CD8-positive, alpha-beta memory T cell (primary cell): ENCODE data around the gene CYTH3. TPM values are rescaled to one million over a fixed set of nuclear protein-coding genes. Genes with fewer than 3 reads are reported as not detected.
A peak's percentile ranks its signal among the peaks of the same experiment; 100 is the strongest.

Experiments used
- CTCF ChIA-PET: fragments of 350-600 bp; sonication (Branson Sonifier 250); formaldehyde crosslinking; loops from one replicate; lab custom pipeline; 2021; ENCODE audit warnings: antibody characterized with exemption; lab: Charles Lee
- POLR2A ChIA-PET: fragments of 350-600 bp; sonication (Branson Sonifier 250); formaldehyde crosslinking; loops from one replicate; lab custom pipeline; 2021; ENCODE audit warnings: antibody characterized with exemption; lab: Charles Lee
- DNase-seq, 5 donors: peaks; one replicate each; pipeline versions ENCODE4 v3.0.0 to v3.0.0-alpha.2; 2020 to 2022; ENCODE audit warnings: mixed read lengths in 1 of 5
- H3K27ac ChIP-seq: one replicate; pipeline ENCODE4 v1.7.0; 2013; ENCODE audit warnings: low read depth, mild to moderate bottlenecking, low read length, moderate library complexity
- H3K27me3 ChIP-seq: 2 replicates; pipeline ENCODE4 v1.7.0; 2013; ENCODE audit warnings: low read length, mild to moderate bottlenecking; ENCODE audit not compliant: insufficient read depth, poor library complexity, severe bottlenecking
- H3K36me3 ChIP-seq: 2 replicates; pipeline ENCODE4 v1.7.0; 2013; ENCODE audit warnings: mild to moderate bottlenecking, low read length, moderate library complexity; ENCODE audit not compliant: insufficient read depth
- H3K4me1 ChIP-seq: 2 replicates; pipeline ENCODE4 v1.7.0; 2013; ENCODE audit warnings: mild to moderate bottlenecking, low read length, moderate library complexity; ENCODE audit not compliant: insufficient read depth
- H3K4me3 ChIP-seq: 2 replicates; pipeline ENCODE4 v1.7.0; 2013; ENCODE audit warnings: mild to moderate bottlenecking, low read length
- H3K9me3 ChIP-seq: 2 replicates; pipeline ENCODE4 v1.7.0; 2013; ENCODE audit warnings: mild to moderate bottlenecking, low read length
- H3K27ac Mint-ChIP-seq, 8 donors: one replicate each; pipeline ENCODE4 v1.8.0; 2020 to 2021; ENCODE audit warnings: mixed read lengths in 8 of 8, mild to moderate bottlenecking in 6 of 8, inconsistent platforms in 3 of 8, moderate library complexity in 3 of 8
- H3K27me3 Mint-ChIP-seq, 2 donors: one replicate each; pipeline ENCODE4 v1.8.0; 2020 to 2021; ENCODE audit warnings: mixed read lengths in 2 of 2, mild to moderate bottlenecking in 1 of 2, moderate library complexity in 1 of 2
- H3K36me3 Mint-ChIP-seq, 3 donors: one replicate each; pipeline ENCODE4 v1.8.0; 2020 to 2021; ENCODE audit warnings: mixed read lengths in 3 of 3, inconsistent platforms in 1 of 3, mild to moderate bottlenecking in 1 of 3
- H3K4me1 Mint-ChIP-seq, 3 donors: one replicate each; pipeline ENCODE4 v1.8.0; 2020 to 2021; ENCODE audit warnings: mixed read lengths in 3 of 3, inconsistent platforms in 1 of 3, mild to moderate bottlenecking in 1 of 3
- H3K4me3 Mint-ChIP-seq, 7 donors: one replicate each; pipeline ENCODE4 v1.8.0; 2020 to 2021; ENCODE audit warnings: mixed read lengths in 7 of 7, mild to moderate bottlenecking in 6 of 7, moderate library complexity in 4 of 7, inconsistent platforms in 2 of 7
- H3K9me3 Mint-ChIP-seq, 5 donors: one replicate each; pipeline ENCODE4 v1.8.0; 2020 to 2022; ENCODE audit warnings: mixed read lengths in 5 of 5, mild to moderate bottlenecking in 3 of 5, moderate library complexity in 2 of 5, inconsistent platforms in 1 of 5
- polyA plus RNA-seq: library from polyadenylated mRNA; unstranded; fragments of 300-500 nt; fragmentation: Illumina TruSeq; gene quantifications from one replicate; pipeline ENCODE4 v1.2.3, GENCODE V29; 2021
- total RNA-seq, 2 experiments: library from RNA; stranded (reverse); gene quantifications; one replicate each; pipeline ENCODE4 v1.2.3, GENCODE V29; 2021

CYTH3 gene
- total and polyA plus RNA-seq, 3 experiments from 2014 or later: 4.5 to 15.7 (median 4.9) TPM

DNA sequence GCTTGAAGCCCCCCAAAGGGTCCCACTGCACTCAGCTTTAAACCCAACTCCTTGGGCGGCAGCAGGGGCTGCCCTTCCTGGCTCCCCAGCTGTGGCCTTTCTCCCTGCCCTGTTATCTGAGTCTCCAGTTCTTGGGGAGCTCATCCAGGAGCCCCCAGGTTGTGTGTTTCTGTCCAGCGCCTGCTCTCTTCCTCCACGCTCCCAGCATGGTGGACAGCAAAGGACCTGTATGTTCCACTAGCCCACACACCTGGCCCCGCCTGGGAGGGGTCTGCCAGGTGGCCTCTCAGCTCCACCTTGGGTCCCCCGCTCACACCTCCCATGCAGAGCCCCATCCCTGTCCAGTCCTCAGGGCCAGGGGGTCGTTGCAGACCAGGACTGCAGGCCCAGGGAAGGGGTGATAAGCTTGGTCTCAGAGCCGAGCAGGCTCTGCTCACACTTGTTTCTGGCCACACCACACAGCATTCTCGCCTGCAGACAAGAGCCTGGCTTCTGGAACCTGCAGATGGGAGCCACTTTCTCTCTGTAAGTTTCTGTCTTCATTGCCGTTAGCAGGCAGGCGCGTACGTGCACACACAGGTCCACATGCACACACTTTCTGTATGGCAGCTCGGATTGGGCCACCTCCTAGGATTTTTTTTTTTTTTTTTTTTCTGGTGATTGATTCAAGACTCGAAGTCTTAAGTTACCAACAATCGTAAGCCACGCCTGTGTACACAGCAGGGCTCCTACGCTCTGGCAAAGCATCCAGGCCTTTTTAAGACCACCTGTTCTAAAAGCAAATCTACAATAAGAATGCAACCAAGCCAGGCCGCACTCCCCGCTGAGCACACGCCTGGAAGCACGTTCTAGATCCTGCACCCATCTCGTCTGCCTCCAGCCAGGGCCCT lies 104.6 kb downstream of the CYTH3 start:
- no peak overlapping the region for H3K4me3 Mint-ChIP-seq
- peaks cover 0 to 4% (median 0%) of the 10 kb centered on the region in 3 donors for H3K4me1 Mint-ChIP-seq
- Histone ChIP-seq H3K4me3 (no peak overlapping the region), H3K9me3 (no peaks in the 10 kb centered on the region), H3K4me1 (no peaks in the 10 kb centered on the region), H3K36me3 (no peaks in the 10 kb centered on the region), H3K27me3 (no peaks in the 10 kb centered on the region), H3K27ac (no peak overlapping the region)
- ChIA-PET POLR2A (no interaction called here), CTCF (no interaction called here)
- H3K27ac Mint-ChIP-seq: peak overlapping the region in 1 of 8 donors; percentile 70
- peaks cover 0 to 62% (median 5%) of the 10 kb centered on the region in 3 donors for H3K36me3 Mint-ChIP-seq
- no peak for DNase-seq
- H3K9me3 Mint-ChIP-seq: no peaks in the 10 kb centered on the region
- peaks cover 0 to 2% of the 10 kb centered on the region in 2 donors for H3K27me3 Mint-ChIP-seq

DNA sequence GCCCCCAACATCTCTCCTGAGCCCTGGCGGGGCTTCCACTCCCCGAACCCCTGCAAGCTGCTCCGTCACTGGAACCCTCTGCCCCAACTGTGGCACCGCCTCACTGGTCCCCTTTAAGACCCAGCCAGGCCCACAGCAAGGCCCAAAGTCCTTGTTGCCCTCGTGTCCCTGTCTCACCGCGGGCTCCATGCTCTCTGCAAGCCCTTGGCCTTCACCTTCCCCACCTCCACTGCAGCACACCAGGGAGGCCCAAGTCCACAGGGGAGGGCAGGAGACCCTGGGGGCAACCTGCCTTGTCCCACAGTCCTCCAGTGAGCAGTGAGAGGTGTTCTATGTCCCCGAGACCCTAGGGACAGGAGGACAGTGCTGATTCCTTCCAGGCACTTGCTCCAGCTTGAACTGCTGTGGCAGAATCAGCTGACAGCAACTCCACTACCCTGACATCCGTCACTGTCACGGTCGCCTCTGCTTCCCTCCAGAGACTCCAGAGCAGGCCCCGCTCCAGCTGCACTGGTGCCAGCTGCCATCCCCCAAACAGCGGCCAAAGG lies 105.3 kb downstream of the CYTH3 start:
- no peak overlapping the region for H3K27ac ChIP-seq
- no peaks in the 10 kb centered on the region for H3K9me3 Mint-ChIP-seq
- POLR2A ChIA-PET: no interaction called here
- no peaks in the 10 kb centered on the region for H3K27me3 ChIP-seq
- CTCF ChIA-PET: no interaction called here
- H3K4me3 Mint-ChIP-seq: no peak overlapping the region
- no peaks in the 10 kb centered on the region for H3K9me3 ChIP-seq
- H3K4me1 Mint-ChIP-seq: peaks cover under 1 to 5% (median 1%) of the 10 kb centered on the region in 3 donors
- no peaks in the 10 kb centered on the region for H3K4me1 ChIP-seq
- H3K36me3 ChIP-seq: peaks cover 1% of the 10 kb centered on the region
- peak overlapping the region in 3 of 8 donors; percentile 17 to 66 (median 35) for H3K27ac Mint-ChIP-seq
- DNase-seq: no peak
- no peak overlapping the region for H3K4me3 ChIP-seq
- no peaks in the 10 kb centered on the region for H3K27me3 Mint-ChIP-seq
- H3K36me3 Mint-ChIP-seq: peaks cover 0 to 63% (median 5%) of the 10 kb centered on the region in 3 donors

DNA sequence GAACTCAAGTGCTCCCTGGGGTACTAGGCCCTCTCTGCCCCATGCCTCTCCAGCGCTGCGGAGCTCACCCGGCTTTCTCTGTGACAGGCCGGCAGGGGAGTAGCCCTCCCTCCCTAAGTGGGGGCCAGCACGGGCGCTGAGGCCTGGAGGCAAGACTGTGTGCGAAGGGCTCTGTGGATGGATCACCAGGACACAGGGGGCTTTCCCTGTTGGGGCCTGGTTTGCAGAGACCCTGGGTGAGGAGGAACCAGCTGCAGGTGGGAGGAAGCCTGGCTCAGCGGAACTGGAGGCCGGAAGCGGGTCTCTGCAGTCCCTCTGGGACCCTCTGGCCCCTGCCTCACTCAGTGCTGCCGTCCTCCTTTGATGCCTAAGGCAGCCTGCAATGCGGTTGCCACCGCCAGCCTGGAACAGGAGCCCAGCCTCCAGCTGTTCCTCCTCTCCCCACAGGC lies 106.0 kb downstream of the CYTH3 start:
- no peak for DNase-seq
- Histone ChIP-seq H3K27me3 (no peaks in the 10 kb centered on the region), H3K36me3 (peaks cover 4% of the 10 kb centered on the region), H3K4me3 (no peak overlapping the region), H3K27ac (no peak overlapping the region), H3K4me1 (no peaks in the 10 kb centered on the region), H3K9me3 (no peaks in the 10 kb centered on the region)
- ChIA-PET POLR2A (no interaction called here), CTCF (no interaction called here)
- peaks cover 2 to 11% (median 7%) of the 10 kb centered on the region in 3 donors for H3K4me1 Mint-ChIP-seq
- no peaks in the 10 kb centered on the region for H3K27me3 Mint-ChIP-seq
- peak overlapping the region in 3 of 8 donors; percentile 32 to 74 (median 66) for H3K27ac Mint-ChIP-seq
- no peaks in the 10 kb centered on the region for H3K9me3 Mint-ChIP-seq
- no peak overlapping the region for H3K4me3 Mint-ChIP-seq
- peaks cover 0 to 63% (median 8%) of the 10 kb centered on the region in 3 donors for H3K36me3 Mint-ChIP-seq

DNA sequence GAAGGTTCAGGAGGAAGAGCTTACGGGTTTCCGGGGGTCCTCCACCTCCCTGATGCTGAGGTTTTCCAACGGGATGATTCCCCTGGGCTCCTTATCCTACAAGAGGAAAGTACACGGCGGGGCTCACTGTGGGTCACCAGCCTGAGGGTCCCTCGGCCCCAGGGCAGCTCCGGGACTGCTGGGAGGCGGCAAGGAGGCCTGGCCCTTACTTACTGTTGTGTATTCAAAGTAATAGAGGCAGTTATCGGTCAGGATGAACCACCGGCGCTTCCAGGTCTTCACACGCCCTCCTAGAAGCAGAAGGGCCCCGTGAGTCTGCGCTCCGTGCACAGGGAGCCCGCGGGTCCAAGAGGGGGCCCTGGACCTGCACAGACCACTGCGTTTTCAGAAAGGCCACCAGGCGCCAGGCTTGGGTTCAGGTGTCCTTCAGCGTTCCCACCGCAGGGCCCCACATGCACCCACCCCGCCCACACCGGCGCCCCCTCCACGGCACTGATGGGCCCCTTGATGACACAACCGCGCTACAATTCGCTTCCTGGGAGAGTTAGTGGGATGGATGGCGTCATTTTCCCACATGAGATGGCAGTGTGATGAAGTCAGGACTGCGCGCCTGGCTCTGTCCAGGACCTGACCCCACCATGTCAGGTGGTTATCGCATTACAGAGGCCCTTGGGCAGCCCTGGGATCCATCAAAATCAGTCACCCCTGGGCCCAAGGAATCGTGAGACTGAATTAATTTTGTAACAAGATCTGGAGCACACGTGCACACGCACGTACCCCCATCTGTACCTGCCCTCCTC lies 106.7 kb downstream of the CYTH3 start:
- POLR2A ChIA-PET: no interaction called here
- peaks cover 2 to 13% (median 13%) of the 10 kb centered on the region in 3 donors for H3K4me1 Mint-ChIP-seq
- no peak overlapping the region for H3K4me3 ChIP-seq
- no peak overlapping the region for H3K4me3 Mint-ChIP-seq
- H3K4me1 ChIP-seq: no peaks in the 10 kb centered on the region
- DNase-seq: no peak
- H3K27ac ChIP-seq: no peak overlapping the region
- no peaks in the 10 kb centered on the region for H3K27me3 ChIP-seq
- no peaks in the 10 kb centered on the region for H3K27me3 Mint-ChIP-seq
- H3K9me3 Mint-ChIP-seq: no peaks in the 10 kb centered on the region
- H3K27ac Mint-ChIP-seq: no peak overlapping the region
- CTCF ChIA-PET: no interaction called here
- peaks cover 4% of the 10 kb centered on the region for H3K36me3 ChIP-seq
- H3K36me3 Mint-ChIP-seq: peaks cover 0 to 66% (median 9%) of the 10 kb centered on the region in 3 donors
- no peaks in the 10 kb centered on the region for H3K9me3 ChIP-seq

DNA sequence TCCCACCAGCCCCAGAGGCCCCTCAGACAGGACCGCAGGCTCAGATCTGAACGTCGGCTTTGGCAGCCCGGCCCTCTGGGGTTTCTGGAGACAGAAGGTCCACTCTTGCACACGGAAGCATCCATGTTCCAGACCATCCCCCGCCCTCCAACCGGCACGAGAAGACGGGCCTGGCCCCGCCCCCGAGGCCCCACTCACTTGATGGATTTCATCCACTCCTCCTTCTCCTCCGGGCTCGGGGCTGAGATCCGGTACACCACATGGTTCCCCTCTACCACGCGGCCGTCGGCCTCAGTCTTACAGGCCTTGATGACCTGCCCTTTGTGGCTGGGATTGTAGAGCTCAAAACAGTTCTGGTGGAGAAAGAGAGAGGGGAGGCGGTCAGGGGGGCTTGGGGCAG lies 107.3 kb downstream of the CYTH3 start:
- ChIA-PET CTCF (no interaction called here), POLR2A (no interaction called here)
- Mint-ChIP-seq H3K4me1 (peaks cover 2 to 13% (median 13%) of the 10 kb centered on the region in 3 donors), H3K27ac (no peak overlapping the region), H3K9me3 (no peaks in the 10 kb centered on the region), H3K27me3 (no peaks in the 10 kb centered on the region), H3K4me3 (no peak overlapping the region), H3K36me3 (peaks cover 0 to 66% (median 13%) of the 10 kb centered on the region in 3 donors)
- H3K4me1 ChIP-seq: no peaks in the 10 kb centered on the region
- H3K4me3 ChIP-seq: no peak overlapping the region
- no peak for DNase-seq
- H3K36me3 ChIP-seq: peaks cover 4% of the 10 kb centered on the region
- no peaks in the 10 kb centered on the region for H3K9me3 ChIP-seq
- H3K27me3 ChIP-seq: no peaks in the 10 kb centered on the region
- H3K27ac ChIP-seq: no peak overlapping the region

DNA sequence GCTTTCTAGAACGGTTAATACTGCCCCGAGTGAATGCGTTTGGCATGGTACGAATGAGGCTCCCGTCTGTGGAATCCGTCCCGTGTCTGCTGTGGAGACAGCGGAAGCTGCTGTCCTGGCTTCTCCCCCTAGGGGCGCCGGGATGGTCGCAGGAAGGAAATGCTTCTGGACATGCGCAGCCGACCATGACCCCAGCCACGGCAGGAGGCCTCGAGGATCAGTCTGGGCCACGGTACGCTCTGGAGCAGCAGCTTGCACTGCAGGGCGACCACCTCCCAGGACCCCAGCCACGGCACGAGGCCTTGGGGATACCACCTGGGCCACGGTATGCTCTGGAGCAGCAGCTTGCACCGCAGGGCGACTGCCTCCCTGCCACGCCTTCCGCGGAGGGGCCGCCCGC lies 107.9 kb downstream of the CYTH3 start:
- H3K27me3 Mint-ChIP-seq: no peaks in the 10 kb centered on the region
- H3K4me1 Mint-ChIP-seq: peaks cover 2 to 13% (median 13%) of the 10 kb centered on the region in 3 donors
- H3K27ac Mint-ChIP-seq: no peak overlapping the region
- H3K4me3 Mint-ChIP-seq: no peak overlapping the region
- H3K27ac ChIP-seq: no peak overlapping the region
- POLR2A ChIA-PET: no interaction called here
- H3K27me3 ChIP-seq: no peaks in the 10 kb centered on the region
- no peaks in the 10 kb centered on the region for H3K9me3 ChIP-seq
- H3K9me3 Mint-ChIP-seq: no peaks in the 10 kb centered on the region
- peaks cover 0 to 66% (median 12%) of the 10 kb centered on the region in 3 donors for H3K36me3 Mint-ChIP-seq
- H3K4me3 ChIP-seq: no peak overlapping the region
- no peak for DNase-seq
- CTCF ChIA-PET: no interaction called here
- H3K36me3 ChIP-seq: peaks cover 4% of the 10 kb centered on the region
- no peaks in the 10 kb centered on the region for H3K4me1 ChIP-seq

DNA sequence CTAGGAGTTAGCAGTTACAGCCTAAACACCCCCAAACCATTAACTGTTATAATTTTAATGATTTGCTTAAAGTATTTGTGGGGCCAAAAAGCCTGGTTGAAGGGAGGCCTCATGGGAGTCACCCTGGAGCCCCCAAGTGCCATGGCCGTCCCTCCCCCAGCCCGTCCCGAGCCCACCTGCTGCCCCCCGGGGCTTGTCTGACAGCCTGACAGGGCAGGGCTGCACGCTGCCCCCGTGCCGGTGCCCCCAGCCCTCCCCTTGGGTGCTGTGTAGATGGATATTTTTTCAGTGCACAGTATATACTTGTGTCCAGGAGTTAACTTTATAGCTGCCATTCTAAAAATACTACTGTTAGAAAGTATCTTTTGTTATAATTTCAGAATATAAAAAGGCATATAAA lies 108.4 kb downstream of the CYTH3 start:
- Mint-ChIP-seq H3K4me3 (no peak overlapping the region), H3K4me1 (peaks cover 2 to 13% (median 13%) of the 10 kb centered on the region in 3 donors), H3K27ac (no peak overlapping the region), H3K36me3 (peaks cover 0 to 67% (median 15%) of the 10 kb centered on the region in 3 donors), H3K9me3 (no peaks in the 10 kb centered on the region), H3K27me3 (no peaks in the 10 kb centered on the region)
- H3K4me1 ChIP-seq: no peaks in the 10 kb centered on the region
- H3K27me3 ChIP-seq: no peaks in the 10 kb centered on the region
- no peaks in the 10 kb centered on the region for H3K9me3 ChIP-seq
- peaks cover 4% of the 10 kb centered on the region for H3K36me3 ChIP-seq
- H3K4me3 ChIP-seq: no peak overlapping the region
- ChIA-PET CTCF (no interaction called here), POLR2A (no interaction called here)
- H3K27ac ChIP-seq: no peak overlapping the region
- no peak for DNase-seq
